K562 (cell line): ENCODE data around the gene BHLHE40. TPM values are rescaled to one million over a fixed set of nuclear protein-coding genes. Genes with fewer than 3 reads are reported as not detected.

Experiments
- DNMT1 ChIP-seq: fragments of 450-650 bp; IDR thresholded peaks from 2 replicates; pipeline ENCODE4 v1.6.1; 2016; ENCODE audit warnings: antibody characterized with exemption, mild to moderate bottlenecking
- GABPA ChIP-seq: fragments of 200-800 bp; sonication (Bioruptor generic); conservative IDR thresholded peaks from 2 replicates; pipeline ENCODE4 v1.6.1; 2016; ENCODE audit warnings: low read depth, missing genetic modification characterization, missing compliant biosample characterization
- MCM2 ChIP-seq: fragments of 450-650 bp; IDR thresholded peaks from 2 replicates; pipeline ENCODE4 v1.6.1; 2017; ENCODE audit warnings: low read depth, mild to moderate bottlenecking
- PTTG1 ChIP-seq: fragments of 450-650 bp; IDR thresholded peaks from 2 replicates; pipeline ENCODE4 v1.6.1; 2016; ENCODE audit warnings: low read depth, mild to moderate bottlenecking, missing genetic modification characterization, missing compliant biosample characterization
- RCOR1 ChIP-seq, 2 experiments: IDR thresholded peaks; 2 replicates each; pipeline ENCODE4 v1.6.1; 2012; ENCODE audit warnings: low read depth in 2 of 2, low read length in 2 of 2, borderline replicate concordance in 1 of 2, improper control_type of control experiment in 1 of 2
- SIN3B ChIP-seq: fragments of 450-650 bp; IDR thresholded peaks from 2 replicates; pipeline ENCODE4 v1.6.1; 2017; ENCODE audit warnings: low read depth, mild to moderate bottlenecking, moderate library complexity
- SMARCE1 ChIP-seq: fragments of 450-650 bp; IDR thresholded peaks from 2 replicates; pipeline ENCODE4 v1.7.1; 2016; ENCODE audit warnings: mild to moderate bottlenecking
- SRF ChIP-seq, 2 experiments: fragments of 250-450, 450-650 bp in 1 of 2; sonication (Bioruptor Pico) in 1 of 2; sonication (generic) in 1 of 2; formaldehyde crosslinking; IDR thresholded peaks; 2 replicates each; pipeline versions ENCODE4 v1.5.0 to v1.5.1; 2020 to 2022; ENCODE audit warnings: mild to moderate bottlenecking in 1 of 2, missing genetic modification reagents in 1 of 2
- ZBED1 ChIP-seq: IDR thresholded peaks from 2 replicates; pipeline ENCODE4 v1.6.1; 2014
- ZNF583 ChIP-seq: fragments of 250-450 bp; sonication (Bioruptor Pico); IDR thresholded peaks from 2 replicates; pipeline ENCODE4 v1.4.0; 2020
- ZNF668 ChIP-seq: fragments of 250-450 bp; sonication (Bioruptor Pico); IDR thresholded peaks from 2 replicates; pipeline ENCODE4 v1.8.0; 2022; ENCODE audit warnings: mild to moderate bottlenecking, inconsistent platforms
- polyA plus RNA-seq, 8 experiments: library from polyadenylated mRNA; depleted of rRNA in 4 of 8; stranded (reverse) in 5 of 8; unstranded in 3 of 8; fragments of >200 nt; fragmentation: Nextera tagmentation in 2 of 8; fragmentation: Illumina TruSeq in 1 of 8; extraction: Ambion mirVana in 2 of 8; extraction: Trizol in 1 of 8; gene quantifications; 2 replicates each; pipeline versions ENCODE4 v1.2.1 to v1.2.3, GENCODE V29; 2011 to 2014; ENCODE audit warnings: inconsistent platforms in 1 of 8, missing spikeins in 1 of 8
- total RNA-seq, 7 experiments: library from RNA; depleted of rRNA in 6 of 7; stranded (reverse); fragments of >200 nt in 6 of 7; fragmentation: Illumina TruSeq in 2 of 7; extraction: Trizol in 2 of 7; gene quantifications; 2 replicates each; pipeline versions ENCODE4 v1.2.1 to v1.2.3, GENCODE V29; 2011 to 2021; ENCODE audit warnings: low replicate concordance in 1 of 7
- TF ChIP-seq, protein P1 (sequence below): fragments of 200-800 bp; sonication (Bioruptor generic); IDR thresholded peaks from 2 replicates; pipeline ENCODE4 v1.6.1; 2016; ENCODE audit warnings: missing genetic modification characterization, missing compliant biosample characterization
- TF ChIP-seq, protein P2 (sequence below), 3 experiments: IDR thresholded peaks in 2 of 3; conservative IDR thresholded peaks in 1 of 3; 2 replicates each; pipeline ENCODE4 v1.5.1; 2011 to 2012; ENCODE audit warnings: low read length in 3 of 3, mild to moderate bottlenecking in 3 of 3, control low read depth in 2 of 3, improper control_type of control experiment in 1 of 3, inconsistent platforms in 1 of 3, low read depth in 1 of 3, mixed read lengths in 1 of 3, moderate library complexity in 1 of 3; ENCODE audit not compliant: insufficient read depth in 2 of 3
- TF ChIP-seq, protein P3 (sequence below): fragments of 450-650 bp; formaldehyde crosslinking; IDR thresholded peaks from 2 replicates; pipeline ENCODE4 v1.4.0; 2020; ENCODE audit warnings: mild to moderate bottlenecking, moderate library complexity
- TF ChIP-seq, protein P4 (sequence below): sonication (generic); formaldehyde crosslinking; IDR thresholded peaks from 2 replicates; pipeline ENCODE4 v1.8.1; 2023; ENCODE audit warnings: mild to moderate bottlenecking, missing genetic modification reagents

BHLHE40 gene
- total and polyA plus RNA-seq, 9 of the 15 experiments (the other 6 are each of a cell fraction or from before 2014, with no cell fraction given) = 12.0 to 83.9 (median 31.4) TPM

DNA sequence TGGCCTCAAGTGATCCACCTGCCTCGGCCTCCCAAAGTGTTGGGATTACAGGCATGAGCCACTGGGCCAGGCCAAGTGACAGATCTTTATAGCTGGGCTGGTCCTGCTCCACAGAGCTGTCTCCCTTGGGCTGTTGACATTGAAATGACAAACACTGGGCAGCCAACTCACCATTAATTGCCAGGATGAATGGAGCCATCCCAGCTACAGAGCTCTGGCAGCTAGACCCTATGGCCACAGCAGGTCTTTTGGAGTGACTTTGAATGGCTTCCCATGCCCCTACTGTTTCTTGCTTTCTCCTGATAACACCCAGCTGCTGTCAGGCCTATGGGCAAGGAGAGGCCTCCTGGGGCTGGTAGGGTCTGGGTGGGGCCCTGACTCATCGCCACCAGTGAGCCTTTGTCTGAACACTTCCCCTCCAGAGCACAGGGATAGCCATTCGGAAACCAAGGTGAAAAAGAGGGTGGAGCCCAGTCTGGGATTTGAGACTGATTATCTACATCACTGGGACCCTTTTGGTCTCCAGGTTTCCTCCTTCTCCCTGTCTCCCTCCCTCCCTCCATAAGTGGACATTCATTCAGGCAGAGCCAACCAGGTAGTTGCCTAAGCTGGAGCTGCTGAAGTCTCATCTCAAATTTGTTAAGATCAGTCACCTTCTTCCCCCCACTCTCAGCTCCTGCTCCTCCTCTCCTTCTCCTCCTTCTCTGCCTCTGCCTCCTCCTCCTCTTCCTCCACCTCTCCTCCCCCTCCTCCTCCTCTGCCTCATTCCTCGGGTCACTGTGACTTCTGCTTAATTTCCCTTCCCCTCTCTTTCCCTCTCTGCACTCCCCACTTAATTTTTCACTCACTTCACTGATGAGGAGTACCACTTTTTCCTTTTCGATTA is 34.0 kb downstream of the BHLHE40 start (continued):
- TF ChIP-seq PTTG1 (tag) (peak; percentile 41; the same call in 1 of the 2 replicates), ZBED1 (no peak), SRF (CRISPR knock-in tag; IDR thresholded peaks at IDR 0.05) (no peak), MCM2 (no peak), ZNF668 (CRISPR knock-in tag) (0 out of 2 replicates have a peak, but pooled peaks have one; percentile 3), ZNF583 (peak; percentile 78; the same call in 1 of the 2 replicates), RCOR1 (IDR thresholded peaks at IDR 0.05; ENCODE audit: borderline replicate concordance in 1 of 2, low read depth in 2 of 2, low read length in 2 of 2) (peak in 1 of 2 experiments; percentile 67; a peak in 1 of 4 replicates), GABPA (no peak), DNMT1 (no peak), SIN3B (no peak), SMARCE1 (peak; percentile 68)
- TF ChIP-seq, protein P1, sequence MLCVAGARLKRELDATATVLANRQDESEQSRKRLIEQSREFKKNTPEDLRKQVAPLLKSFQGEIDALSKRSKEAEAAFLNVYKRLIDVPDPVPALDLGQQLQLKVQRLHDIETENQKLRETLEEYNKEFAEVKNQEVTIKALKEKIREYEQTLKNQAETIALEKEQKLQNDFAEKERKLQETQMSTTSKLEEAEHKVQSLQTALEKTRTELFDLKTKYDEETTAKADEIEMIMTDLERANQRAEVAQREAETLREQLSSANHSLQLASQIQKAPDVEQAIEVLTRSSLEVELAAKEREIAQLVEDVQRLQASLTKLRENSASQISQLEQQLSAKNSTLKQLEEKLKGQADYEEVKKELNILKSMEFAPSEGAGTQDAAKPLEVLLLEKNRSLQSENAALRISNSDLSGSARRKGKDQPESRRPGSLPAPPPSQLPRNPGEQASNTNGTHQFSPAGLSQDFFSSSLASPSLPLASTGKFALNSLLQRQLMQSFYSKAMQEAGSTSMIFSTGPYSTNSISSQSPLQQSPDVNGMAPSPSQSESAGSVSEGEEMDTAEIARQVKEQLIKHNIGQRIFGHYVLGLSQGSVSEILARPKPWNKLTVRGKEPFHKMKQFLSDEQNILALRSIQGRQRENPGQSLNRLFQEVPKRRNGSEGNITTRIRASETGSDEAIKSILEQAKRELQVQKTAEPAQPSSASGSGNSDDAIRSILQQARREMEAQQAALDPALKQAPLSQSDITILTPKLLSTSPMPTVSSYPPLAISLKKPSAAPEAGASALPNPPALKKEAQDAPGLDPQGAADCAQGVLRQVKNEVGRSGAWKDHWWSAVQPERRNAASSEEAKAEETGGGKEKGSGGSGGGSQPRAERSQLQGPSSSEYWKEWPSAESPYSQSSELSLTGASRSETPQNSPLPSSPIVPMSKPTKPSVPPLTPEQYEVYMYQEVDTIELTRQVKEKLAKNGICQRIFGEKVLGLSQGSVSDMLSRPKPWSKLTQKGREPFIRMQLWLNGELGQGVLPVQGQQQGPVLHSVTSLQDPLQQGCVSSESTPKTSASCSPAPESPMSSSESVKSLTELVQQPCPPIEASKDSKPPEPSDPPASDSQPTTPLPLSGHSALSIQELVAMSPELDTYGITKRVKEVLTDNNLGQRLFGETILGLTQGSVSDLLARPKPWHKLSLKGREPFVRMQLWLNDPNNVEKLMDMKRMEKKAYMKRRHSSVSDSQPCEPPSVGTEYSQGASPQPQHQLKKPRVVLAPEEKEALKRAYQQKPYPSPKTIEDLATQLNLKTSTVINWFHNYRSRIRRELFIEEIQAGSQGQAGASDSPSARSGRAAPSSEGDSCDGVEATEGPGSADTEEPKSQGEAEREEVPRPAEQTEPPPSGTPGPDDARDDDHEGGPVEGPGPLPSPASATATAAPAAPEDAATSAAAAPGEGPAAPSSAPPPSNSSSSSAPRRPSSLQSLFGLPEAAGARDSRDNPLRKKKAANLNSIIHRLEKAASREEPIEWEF = 0 out of 2 replicates have a peak, but pooled peaks have one; percentile 23
- TF ChIP-seq, protein P2, sequence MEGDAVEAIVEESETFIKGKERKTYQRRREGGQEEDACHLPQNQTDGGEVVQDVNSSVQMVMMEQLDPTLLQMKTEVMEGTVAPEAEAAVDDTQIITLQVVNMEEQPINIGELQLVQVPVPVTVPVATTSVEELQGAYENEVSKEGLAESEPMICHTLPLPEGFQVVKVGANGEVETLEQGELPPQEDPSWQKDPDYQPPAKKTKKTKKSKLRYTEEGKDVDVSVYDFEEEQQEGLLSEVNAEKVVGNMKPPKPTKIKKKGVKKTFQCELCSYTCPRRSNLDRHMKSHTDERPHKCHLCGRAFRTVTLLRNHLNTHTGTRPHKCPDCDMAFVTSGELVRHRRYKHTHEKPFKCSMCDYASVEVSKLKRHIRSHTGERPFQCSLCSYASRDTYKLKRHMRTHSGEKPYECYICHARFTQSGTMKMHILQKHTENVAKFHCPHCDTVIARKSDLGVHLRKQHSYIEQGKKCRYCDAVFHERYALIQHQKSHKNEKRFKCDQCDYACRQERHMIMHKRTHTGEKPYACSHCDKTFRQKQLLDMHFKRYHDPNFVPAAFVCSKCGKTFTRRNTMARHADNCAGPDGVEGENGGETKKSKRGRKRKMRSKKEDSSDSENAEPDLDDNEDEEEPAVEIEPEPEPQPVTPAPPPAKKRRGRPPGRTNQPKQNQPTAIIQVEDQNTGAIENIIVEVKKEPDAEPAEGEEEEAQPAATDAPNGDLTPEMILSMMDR (IDR thresholded peaks at IDR 0.05 in 2 of 3, conservative IDR thresholded peaks at IDR 0.05 in 1 of 3; ENCODE audit: insufficient read depth in 2 of 3, low read depth in 1 of 3, low read length in 3 of 3) = 0 out of 6 replicates have a peak, but pooled peaks of 1 of the 3 experiments have one; percentile 12
- TF ChIP-seq, protein P3, sequence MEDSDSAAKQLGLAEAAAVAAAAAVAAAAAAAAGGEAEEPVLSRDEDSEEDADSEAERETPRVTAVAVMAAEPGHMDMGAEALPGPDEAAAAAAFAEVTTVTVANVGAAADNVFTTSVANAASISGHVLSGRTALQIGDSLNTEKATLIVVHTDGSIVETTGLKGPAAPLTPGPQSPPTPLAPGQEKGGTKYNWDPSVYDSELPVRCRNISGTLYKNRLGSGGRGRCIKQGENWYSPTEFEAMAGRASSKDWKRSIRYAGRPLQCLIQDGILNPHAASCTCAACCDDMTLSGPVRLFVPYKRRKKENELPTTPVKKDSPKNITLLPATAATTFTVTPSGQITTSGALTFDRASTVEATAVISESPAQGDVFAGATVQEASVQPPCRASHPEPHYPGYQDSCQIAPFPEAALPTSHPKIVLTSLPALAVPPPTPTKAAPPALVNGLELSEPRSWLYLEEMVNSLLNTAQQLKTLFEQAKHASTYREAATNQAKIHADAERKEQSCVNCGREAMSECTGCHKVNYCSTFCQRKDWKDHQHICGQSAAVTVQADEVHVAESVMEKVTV = no peak
- TF ChIP-seq, protein P4, sequence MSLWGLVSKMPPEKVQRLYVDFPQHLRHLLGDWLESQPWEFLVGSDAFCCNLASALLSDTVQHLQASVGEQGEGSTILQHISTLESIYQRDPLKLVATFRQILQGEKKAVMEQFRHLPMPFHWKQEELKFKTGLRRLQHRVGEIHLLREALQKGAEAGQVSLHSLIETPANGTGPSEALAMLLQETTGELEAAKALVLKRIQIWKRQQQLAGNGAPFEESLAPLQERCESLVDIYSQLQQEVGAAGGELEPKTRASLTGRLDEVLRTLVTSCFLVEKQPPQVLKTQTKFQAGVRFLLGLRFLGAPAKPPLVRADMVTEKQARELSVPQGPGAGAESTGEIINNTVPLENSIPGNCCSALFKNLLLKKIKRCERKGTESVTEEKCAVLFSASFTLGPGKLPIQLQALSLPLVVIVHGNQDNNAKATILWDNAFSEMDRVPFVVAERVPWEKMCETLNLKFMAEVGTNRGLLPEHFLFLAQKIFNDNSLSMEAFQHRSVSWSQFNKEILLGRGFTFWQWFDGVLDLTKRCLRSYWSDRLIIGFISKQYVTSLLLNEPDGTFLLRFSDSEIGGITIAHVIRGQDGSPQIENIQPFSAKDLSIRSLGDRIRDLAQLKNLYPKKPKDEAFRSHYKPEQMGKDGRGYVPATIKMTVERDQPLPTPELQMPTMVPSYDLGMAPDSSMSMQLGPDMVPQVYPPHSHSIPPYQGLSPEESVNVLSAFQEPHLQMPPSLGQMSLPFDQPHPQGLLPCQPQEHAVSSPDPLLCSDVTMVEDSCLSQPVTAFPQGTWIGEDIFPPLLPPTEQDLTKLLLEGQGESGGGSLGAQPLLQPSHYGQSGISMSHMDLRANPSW (CRISPR knock-in tag) = no peak
